CD4-positive, alpha-beta T cell treated with Interleukin-17A for 1 hour (primary cell): ENCODE measurements around the gene PML.

Experiments
- DNase-seq: peaks from one replicate; pipeline ENCODE4 v3.0.0-alpha.2; 2020

The PML gene

GRCh38 chr15:73986776-73987056, 7.8 kb upstream of the PML start:
- no peak for DNase-seq

DNA sequence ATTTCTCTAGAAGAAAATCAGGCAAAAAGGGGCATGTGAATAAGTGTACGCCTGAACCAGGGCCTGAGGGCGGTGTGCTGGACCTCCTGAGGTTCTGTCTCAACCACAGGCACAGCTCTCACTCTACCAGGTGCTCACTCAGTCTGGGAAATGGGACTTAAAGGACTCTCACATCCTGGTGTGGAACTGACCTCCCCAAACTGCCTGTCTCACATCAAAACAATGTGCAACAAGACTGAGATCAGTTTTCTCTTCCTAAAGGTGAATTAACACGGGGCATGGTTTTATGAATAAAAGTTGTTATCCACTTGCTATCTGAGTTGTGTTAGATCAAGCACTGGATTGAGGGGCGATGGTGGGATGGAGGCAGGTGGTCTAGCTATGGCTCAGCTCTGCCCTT, 7.3 kb upstream of the PML start:
- no peak for DNase-seq

GRCh38 chr15:73987681-73988444, 6.7 kb upstream of the PML start:
- no peak for DNase-seq

- no peak for DNase-seq
Observed at GRCh38 chr15:73988445-73988969, 6.0 kb upstream of the PML start.

- no peak for DNase-seq
Observed at GRCh38 chr15:73989001-73989798, 5.3 kb upstream of the PML start.

GRCh38 chr15:73990250-73991005, 4.1 kb upstream of the PML start:
- no peak for DNase-seq

DNA sequence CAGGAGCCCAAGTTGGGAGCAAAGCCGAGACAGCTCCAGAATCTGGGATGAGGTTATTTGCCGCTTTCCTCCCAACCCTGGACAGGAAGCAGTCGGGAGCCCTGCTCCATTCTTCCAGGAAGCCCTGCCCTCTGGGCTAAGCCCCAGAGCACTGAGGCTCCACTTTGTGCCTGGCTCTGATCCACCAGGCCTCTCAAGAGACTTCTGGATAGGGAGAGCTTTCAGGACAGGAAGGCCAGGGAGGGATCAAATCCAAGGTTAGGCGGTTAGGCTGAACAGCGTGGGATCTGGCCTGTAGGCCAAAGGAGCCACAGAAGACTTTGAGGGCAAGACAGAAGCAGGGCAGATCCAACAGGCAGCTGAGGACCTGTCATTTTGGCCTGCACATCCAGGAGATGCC, 3.3 kb upstream of the PML start:
- no peak for DNase-seq

- DNase-seq, result peak; percentile 95
Observed at GRCh38 chr15:73991726-73992593, 2.6 kb upstream of the PML start, which contains the start of gene STOML1. STOML1 (minus strand) TSS chr15:73992295; CDS start chr15:73992223, 72 bp downstream.

DNA sequence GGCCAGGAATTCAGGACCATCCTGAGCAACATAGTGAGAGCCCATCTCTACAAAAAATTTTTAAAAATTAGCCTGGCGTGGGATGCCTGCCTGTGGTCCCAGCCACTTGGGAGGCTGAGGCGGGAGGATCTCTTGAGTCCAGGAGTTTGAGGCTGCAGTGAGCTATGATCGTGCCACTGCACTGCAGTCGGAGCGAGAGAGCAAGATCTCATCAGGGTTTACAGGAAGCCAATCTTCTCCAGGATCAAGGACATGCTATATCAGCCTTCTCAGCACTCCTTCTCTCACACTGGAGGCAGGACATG, 2.0 kb upstream of the PML start:
- DNase-seq, result no peak

- DNase-seq, result no peak
Observed at GRCh38 chr15:73993211-73993994, 1.1 kb upstream of the PML start.

GRCh38 chr15:73994912-73995622, 551 bp downstream of the PML start:
- peak; percentile 36 for DNase-seq

DNA sequence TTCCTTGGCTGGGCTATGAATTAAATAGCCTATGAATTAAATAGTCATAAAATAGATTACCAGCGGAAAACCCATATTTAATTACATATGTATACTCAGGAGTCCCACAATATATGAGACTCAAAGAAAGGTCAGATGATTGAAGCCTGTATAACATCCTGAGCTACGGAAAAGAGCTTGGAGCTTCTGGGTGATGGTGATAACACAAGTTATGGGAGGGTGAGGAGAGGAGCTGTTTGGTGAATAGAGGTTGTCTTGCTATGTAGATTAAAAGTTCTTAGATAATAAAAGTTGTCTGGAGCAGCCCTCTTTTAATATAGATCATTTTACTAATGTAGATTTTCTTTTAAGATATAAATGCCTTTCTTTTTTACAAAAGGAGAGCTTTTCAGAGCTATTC, 1.8 kb downstream of the PML start:
- no peak for DNase-seq

GRCh38 chr15:73996939-73997338, 2.4 kb downstream of the PML start:
- peak; percentile 63 for DNase-seq

DNA sequence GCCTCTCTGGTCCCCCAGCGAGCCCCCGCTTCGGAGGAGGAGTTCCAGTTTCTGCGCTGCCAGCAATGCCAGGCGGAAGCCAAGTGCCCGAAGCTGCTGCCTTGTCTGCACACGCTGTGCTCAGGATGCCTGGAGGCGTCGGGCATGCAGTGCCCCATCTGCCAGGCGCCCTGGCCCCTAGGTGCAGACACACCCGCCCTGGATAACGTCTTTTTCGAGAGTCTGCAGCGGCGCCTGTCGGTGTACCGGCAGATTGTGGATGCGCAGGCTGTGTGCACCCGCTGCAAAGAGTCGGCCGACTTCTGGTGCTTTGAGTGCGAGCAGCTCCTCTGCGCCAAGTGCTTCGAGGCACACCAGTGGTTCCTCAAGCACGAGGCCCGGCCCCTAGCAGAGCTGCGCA, 3.5 kb downstream of the PML start:
- DNase-seq, result no peak

DNA sequence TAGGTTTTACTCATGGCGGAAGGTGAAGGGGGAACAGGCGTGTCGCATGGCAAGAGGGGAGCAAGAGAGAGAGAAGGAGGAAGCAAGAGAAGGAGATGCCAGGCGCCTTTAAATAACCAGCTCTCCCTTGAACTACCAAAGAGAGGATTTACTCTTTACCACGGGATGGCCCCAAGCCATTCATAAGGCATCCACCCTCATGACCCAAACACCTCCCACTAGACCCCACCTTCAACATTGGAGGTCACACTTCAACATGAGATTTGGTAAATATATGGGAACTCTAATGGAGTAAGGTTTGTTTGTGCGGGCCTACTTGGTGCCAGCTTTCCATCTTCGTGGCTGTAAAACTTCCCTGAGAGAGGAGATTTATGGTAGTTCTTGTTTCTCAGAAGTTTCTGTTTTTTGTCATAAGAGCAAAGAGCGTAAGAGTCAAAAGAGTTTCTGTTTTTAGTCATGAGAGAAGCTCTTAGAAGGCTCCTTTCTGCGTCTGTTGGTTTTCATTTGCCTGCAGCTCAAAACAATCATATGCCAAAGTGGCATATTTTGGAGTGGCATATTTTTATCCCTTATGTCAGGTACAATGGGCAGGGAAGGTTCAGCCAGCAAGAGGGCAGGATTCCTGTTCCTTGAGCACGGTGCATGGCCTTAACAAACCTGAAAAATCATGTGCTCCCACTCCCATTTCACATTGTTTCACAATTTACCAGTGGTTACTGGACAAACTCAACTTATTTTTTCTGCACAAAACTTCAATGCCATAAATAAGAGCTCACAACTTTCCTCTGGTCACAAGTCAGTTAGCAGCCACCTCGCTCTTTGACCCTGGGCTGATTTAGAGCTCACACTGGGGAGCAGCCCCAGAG, 12.5 kb downstream of the PML start:
- DNase-seq, result no peak

DNA sequence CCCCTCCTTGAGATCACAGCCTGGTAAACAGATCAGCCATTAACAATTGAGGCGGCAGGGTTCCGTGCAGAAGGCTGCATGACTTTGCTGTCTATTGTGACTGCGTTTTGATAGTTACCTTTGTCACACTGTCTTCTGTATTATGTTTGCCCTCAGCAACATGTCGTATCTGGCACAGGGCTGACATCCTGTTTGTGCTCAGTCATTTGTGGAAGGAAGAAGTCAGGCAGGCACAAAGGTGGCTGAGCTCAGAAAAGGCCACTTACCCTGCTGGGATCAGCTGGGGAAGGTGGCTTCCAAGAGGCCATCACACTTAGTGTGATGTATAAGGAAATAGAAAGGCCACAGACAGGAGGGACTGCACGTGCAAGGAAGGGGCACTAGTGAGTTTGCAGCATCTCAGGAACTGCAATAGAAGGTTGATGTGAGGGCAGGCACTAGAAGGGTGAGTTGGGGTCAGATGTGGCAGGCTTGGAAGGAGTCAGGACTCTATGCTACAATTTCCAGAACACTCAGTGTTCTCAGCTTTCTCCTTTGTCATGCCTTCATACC, 13.4 kb downstream of the PML start:
- DNase-seq, result peak; percentile 13

DNA sequence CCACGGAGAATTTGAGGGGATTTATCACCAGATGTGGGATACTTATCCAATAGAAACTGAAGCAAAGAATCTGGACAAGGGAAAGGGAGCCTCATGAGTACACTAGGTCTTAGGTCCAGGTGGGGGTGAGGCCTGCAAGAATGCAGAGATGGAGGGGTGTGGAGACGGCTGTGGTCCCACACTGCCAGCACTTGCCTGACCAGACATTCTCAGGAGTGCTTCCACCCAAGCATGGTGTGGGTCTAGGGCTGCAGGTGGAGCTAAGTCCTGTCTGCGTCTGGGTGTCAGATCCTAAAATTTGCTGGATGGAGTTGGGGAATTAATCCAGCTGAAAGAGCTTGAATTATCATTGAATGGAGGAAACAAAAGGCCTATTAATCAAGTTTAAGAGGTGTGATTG, 14.4 kb downstream of the PML start:
- DNase-seq, result no peak

GRCh38 chr15:74010929-74011540, 16.5 kb downstream of the PML start:
- no peak for DNase-seq

DNA sequence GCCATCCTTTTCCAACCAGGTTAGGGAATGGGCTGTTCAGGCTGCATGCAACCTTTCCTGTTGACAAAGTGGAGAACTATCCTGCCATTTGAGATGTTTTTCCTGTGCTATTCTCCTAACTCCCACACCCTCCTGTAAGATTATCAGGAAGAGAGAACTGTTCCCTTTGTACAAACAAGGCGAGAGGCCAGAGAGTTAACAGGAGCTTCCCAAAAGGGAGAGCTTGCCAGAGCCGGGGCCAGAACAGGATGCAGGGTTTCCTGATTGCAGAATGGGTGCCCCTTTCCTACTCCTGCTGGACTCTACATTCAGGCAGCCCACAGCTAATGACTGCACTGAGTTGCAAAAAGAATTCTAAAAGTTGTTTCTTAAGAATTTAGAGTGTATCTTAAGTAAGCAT, 17.1 kb downstream of the PML start:
- no peak for DNase-seq
